ENCODE data around the gene EXOC2. TPM values are rescaled to one million over a fixed set of nuclear protein-coding genes. Genes with fewer than 3 reads are reported as not detected.
A peak's percentile ranks its signal among the peaks of the same experiment; 100 is the strongest.

EXOC2 gene
- total RNA-seq, 4 donors from 2014 or later = 20.9 to 28.5 (median 24.6) TPM

- Histone ChIP-seq H3K4me1 (peaks cover 9 to 21% (median 21%) of the 10 kb centered on the region in 4 donors), H3K27ac (replicated peaks in 1 of 4) (peak overlapping the region; percentile 93 to 98 (median 96)), H3K27me3 (no peaks in the 10 kb centered on the region), H3K36me3 (no peaks in the 10 kb centered on the region), H3K4me3 (peak overlapping the region; percentile 70 to 81 (median 74)), H3K9me3 (no peaks in the 10 kb centered on the region)
- intact Hi-C loops (cut with DNase I) = no loop called here
- TF ChIP-seq, protein P1, sequence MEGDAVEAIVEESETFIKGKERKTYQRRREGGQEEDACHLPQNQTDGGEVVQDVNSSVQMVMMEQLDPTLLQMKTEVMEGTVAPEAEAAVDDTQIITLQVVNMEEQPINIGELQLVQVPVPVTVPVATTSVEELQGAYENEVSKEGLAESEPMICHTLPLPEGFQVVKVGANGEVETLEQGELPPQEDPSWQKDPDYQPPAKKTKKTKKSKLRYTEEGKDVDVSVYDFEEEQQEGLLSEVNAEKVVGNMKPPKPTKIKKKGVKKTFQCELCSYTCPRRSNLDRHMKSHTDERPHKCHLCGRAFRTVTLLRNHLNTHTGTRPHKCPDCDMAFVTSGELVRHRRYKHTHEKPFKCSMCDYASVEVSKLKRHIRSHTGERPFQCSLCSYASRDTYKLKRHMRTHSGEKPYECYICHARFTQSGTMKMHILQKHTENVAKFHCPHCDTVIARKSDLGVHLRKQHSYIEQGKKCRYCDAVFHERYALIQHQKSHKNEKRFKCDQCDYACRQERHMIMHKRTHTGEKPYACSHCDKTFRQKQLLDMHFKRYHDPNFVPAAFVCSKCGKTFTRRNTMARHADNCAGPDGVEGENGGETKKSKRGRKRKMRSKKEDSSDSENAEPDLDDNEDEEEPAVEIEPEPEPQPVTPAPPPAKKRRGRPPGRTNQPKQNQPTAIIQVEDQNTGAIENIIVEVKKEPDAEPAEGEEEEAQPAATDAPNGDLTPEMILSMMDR (IDR thresholded peaks at IDR 0.05) = no peak
- TF ChIP-seq EP300 (IDR thresholded peaks at IDR 0.05) (no peak), POLR2AphosphoS5 (IDR thresholded peaks at IDR 0.05) (peak; percentile 93 to 97), POLR2A (IDR thresholded peaks at IDR 0.05; ENCODE audit: low read depth) (no peak)
- 3% methylated on average over 27 of the region's 55 CpGs for WGBS
- no peak for DNase-seq (ENCODE audit: extremely low spot score)
Observed at GRCh38 chr6:710601-711571, 17.9 kb upstream of the EXOC2 start.

DNA sequence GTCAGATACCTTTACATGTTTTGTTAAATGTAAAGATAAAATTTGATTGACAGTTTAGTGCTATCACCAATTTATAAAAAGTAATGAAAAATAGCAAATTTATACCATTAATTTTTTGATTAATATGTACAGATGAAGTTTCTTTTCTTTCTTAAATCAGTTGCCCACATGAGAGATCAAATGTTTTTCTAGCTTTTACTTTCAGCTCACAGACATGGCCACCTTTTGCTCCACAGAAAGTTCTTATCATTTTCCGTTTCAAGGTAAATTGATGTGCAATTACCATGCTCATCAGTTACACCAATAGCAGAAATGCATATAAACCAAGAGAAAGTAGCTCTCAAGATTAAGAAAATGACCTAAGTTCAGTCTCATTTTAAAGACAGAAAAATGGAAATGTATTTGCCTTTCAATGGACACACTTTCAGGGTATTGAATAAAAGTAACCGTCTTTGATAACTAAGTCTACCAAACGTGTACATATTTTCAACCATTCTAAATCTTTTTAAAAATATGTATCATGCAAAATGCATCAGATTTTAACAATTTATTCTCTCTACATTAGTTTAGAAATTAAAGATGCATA is 16.6 kb upstream of the EXOC2 start:
- Histone ChIP-seq H3K27ac (replicated peaks in 1 of 4) (peak overlapping the region in 3 of 4 donors; percentile 93 to 97 (median 96)), H3K36me3 (no peaks in the 10 kb centered on the region), H3K4me1 (peaks cover 9 to 17% (median 15%) of the 10 kb centered on the region in 4 donors), H3K27me3 (no peaks in the 10 kb centered on the region), H3K4me3 (peak overlapping the region in 1 of 4 donors; percentile 81), H3K9me3 (no peaks in the 10 kb centered on the region)
- 80% methylated on average over 3 of the region's 3 CpGs for WGBS
- TF ChIP-seq EP300 (IDR thresholded peaks at IDR 0.05) = no peak
- TF ChIP-seq, protein P1 (IDR thresholded peaks at IDR 0.05) = no peak
- no peak for TF ChIP-seq POLR2A (IDR thresholded peaks at IDR 0.05; ENCODE audit: low read depth)
- no peak for TF ChIP-seq POLR2AphosphoS5 (IDR thresholded peaks at IDR 0.05)
- DNase-seq (ENCODE audit: extremely low spot score) = no peak
- intact Hi-C loops (cut with DNase I) = loop anchor here (10.0 kb wide), 1 partner anchor 115 kb away; no protein-coding TSS in a partner anchor

GRCh38 chr6:708237-708598 is 15.3 kb upstream of the EXOC2 start:
- Histone ChIP-seq H3K4me3 (no peak overlapping the region), H3K36me3 (no peaks in the 10 kb centered on the region), H3K4me1 (peaks cover 9 to 17% (median 15%) of the 10 kb centered on the region in 4 donors), H3K27me3 (no peaks in the 10 kb centered on the region), H3K27ac (replicated peaks in 1 of 4) (no peak overlapping the region), H3K9me3 (no peaks in the 10 kb centered on the region)
- intact Hi-C loops (cut with DNase I) = loop anchor here (10.0 kb wide), 1 partner anchor 113 kb away; no protein-coding TSS in a partner anchor
- DNase-seq (ENCODE audit: extremely low spot score) = no peak
- TF ChIP-seq POLR2AphosphoS5 (IDR thresholded peaks at IDR 0.05) (no peak), EP300 (IDR thresholded peaks at IDR 0.05) (no peak), POLR2A (IDR thresholded peaks at IDR 0.05; ENCODE audit: low read depth) (no peak)
- TF ChIP-seq, protein P1 (IDR thresholded peaks at IDR 0.05) = no peak
- WGBS = 90% methylated on average over 6 of the region's 6 CpGs

- H3K27me3 ChIP-seq = no peaks in the 10 kb centered on the region
- 94% methylated on average over 10 of the region's 10 CpGs for WGBS
- TF ChIP-seq, protein P1 (IDR thresholded peaks at IDR 0.05) = no peak
- TF ChIP-seq POLR2AphosphoS5 (IDR thresholded peaks at IDR 0.05) = no peak
- no peak for TF ChIP-seq POLR2A (IDR thresholded peaks at IDR 0.05; ENCODE audit: low read depth)
- TF ChIP-seq EP300 (IDR thresholded peaks at IDR 0.05) = no peak
- no peaks in the 10 kb centered on the region for H3K36me3 ChIP-seq
- no peak overlapping the region for H3K27ac ChIP-seq (replicated peaks in 1 of 4)
- intact Hi-C loops (cut with DNase I) = loop anchor here (10.0 kb wide), 1 partner anchor 113 kb away; no protein-coding TSS in a partner anchor
- H3K9me3 ChIP-seq = no peaks in the 10 kb centered on the region
- DNase-seq (ENCODE audit: extremely low spot score) = no peak
- peaks cover 9 to 17% (median 15%) of the 10 kb centered on the region in 4 donors for H3K4me1 ChIP-seq
- H3K4me3 ChIP-seq = no peak overlapping the region
Observed at GRCh38 chr6:707576-708236, 14.8 kb upstream of the EXOC2 start.

All from esophagus muscularis mucosa (tissue), 4 donors.